SK-N-SH (cell line): ENCODE data around the gene ZNF609. TPM values are rescaled to one million over a fixed set of nuclear protein-coding genes. Genes with fewer than 3 reads are reported as not detected.

Experiments
- CTCF ChIA-PET: fragments of 300-600, 350-600 bp; formaldehyde crosslinking; extraction: SDS; loops from one replicate; lab custom pipeline; 2021; lab: Yijun Ruan, JAX
- POLR2A ChIA-PET: fragments of 350-600 bp; sonication (Branson Sonifier 250); formaldehyde crosslinking; extraction: SDS; loops from one replicate; lab custom pipeline; 2020; ENCODE audit warnings: antibody characterized with exemption, inconsistent platforms; lab: Yijun Ruan, JAX
- DNase-seq: peaks from one replicate; pipeline ENCODE4 v3.0.0; 2012
- H2AFZ ChIP-seq: fragments of 200-600 bp; sonication (generic); 2 replicates; pipeline ENCODE4 v1.8.1; 2016; ENCODE audit warnings: antibody characterized with exemption, mild to moderate bottlenecking, low read depth
- H3F3A ChIP-seq: fragments of 200-600 bp; sonication (generic); replicated peaks from 2 replicates; pipeline ENCODE3; 2016; ENCODE audit warnings: antibody characterized with exemption, mild to moderate bottlenecking; ENCODE audit not compliant: insufficient read depth
- H3K27ac ChIP-seq, 2 experiments: fragments of 200-500 bp in 1 of 2; fragments of 200-600 bp in 1 of 2; sonication (Bioruptor generic) in 1 of 2; sonication (generic), shearing (Covaris generic) in 1 of 2; 2 replicates each; pipeline versions ENCODE4 v1.5.1 to v1.6.1; 2014 to 2016; ENCODE audit warnings: low read depth in 2 of 2, inconsistent platforms in 1 of 2, low read length in 1 of 2, mild to moderate bottlenecking in 1 of 2, mixed read lengths in 1 of 2
- H3K27me3 ChIP-seq: fragments of 200-600 bp; sonication (generic), shearing (Covaris generic); 2 replicates; pipeline ENCODE4 v1.6.1; 2016; ENCODE audit warnings: mixed run types; ENCODE audit not compliant: insufficient read depth
- H3K36me3 ChIP-seq, 2 experiments: fragments of 200-500 bp in 1 of 2; fragments of 200-600 bp in 1 of 2; sonication (Bioruptor generic) in 1 of 2; sonication (generic) in 1 of 2; replicated peaks in 1 of 2; 2 replicates each; pipeline versions ENCODE3 to v1.5.1; 2014 to 2016; ENCODE audit warnings: low read length in 1 of 2, mild to moderate bottlenecking in 1 of 2; ENCODE audit not compliant: insufficient read depth in 2 of 2, control insufficient read depth in 1 of 2
- H3K4me1 ChIP-seq, 2 experiments: fragments of 200-500 bp in 1 of 2; fragments of 200-600 bp in 1 of 2; sonication (Bioruptor generic) in 1 of 2; sonication (generic), shearing (Covaris generic) in 1 of 2; 2 replicates each; pipeline versions ENCODE4 v1.5.1 to v1.6.1; 2014 to 2016; ENCODE audit warnings: low read depth in 1 of 2, low read length in 1 of 2, mixed run types in 1 of 2; ENCODE audit not compliant: insufficient read depth in 2 of 2, control insufficient read depth in 1 of 2
- H3K4me2 ChIP-seq: fragments of 200-600 bp; sonication (generic), shearing (Covaris generic); 2 replicates; pipeline ENCODE4 v1.6.1; 2017; ENCODE audit warnings: mixed run types
- H3K4me3 ChIP-seq, 2 experiments: fragments of 200-500 bp in 1 of 2; fragments of 200-600 bp in 1 of 2; sonication (Bioruptor generic) in 1 of 2; sonication (generic), shearing (Covaris generic) in 1 of 2; 2 replicates each; pipeline versions ENCODE4 v1.5.1 to v1.8.1; 2014 to 2016; ENCODE audit warnings: low read depth in 2 of 2, inconsistent platforms in 1 of 2, low read length in 1 of 2, mild to moderate bottlenecking in 1 of 2, mixed read lengths in 1 of 2, moderate library complexity in 1 of 2
- H3K79me2 ChIP-seq: fragments of 200-600 bp; sonication (generic); 2 replicates; pipeline ENCODE4 v1.8.1; 2017; ENCODE audit warnings: mild to moderate bottlenecking; ENCODE audit not compliant: insufficient read depth
- H3K9ac ChIP-seq: fragments of 200-600 bp; sonication (generic); 2 replicates; pipeline ENCODE4 v1.6.1; 2017; ENCODE audit warnings: mixed run types
- H3K9me2 ChIP-seq: fragments of 200-600 bp; sonication (generic); 2 replicates; pipeline ENCODE4 v1.6.1; 2017; ENCODE audit warnings: mixed run types
- H3K9me3 ChIP-seq: fragments of 200-600 bp; sonication (generic); 2 replicates; pipeline ENCODE4 v1.6.1; 2017; ENCODE audit warnings: mixed run types, mild to moderate bottlenecking, moderate library complexity
- H4K20me1 ChIP-seq: fragments of 200-600 bp; sonication (generic); 2 replicates; pipeline ENCODE4 v1.6.1; 2017; ENCODE audit warnings: mild to moderate bottlenecking, mixed run types; ENCODE audit not compliant: insufficient read depth
- CHD2 ChIP-seq: fragments of 150-350 bp; IDR thresholded peaks from 2 replicates; pipeline ENCODE4 v1.6.1; 2018; ENCODE audit warnings: low read length; ENCODE audit not compliant: partially characterized antibody
- CTCF ChIP-seq: fragments of 200-600 bp; sonication (generic); IDR thresholded peaks from 2 replicates; pipeline ENCODE4 v1.6.1; 2017; ENCODE audit warnings: antibody characterized with exemption, mild to moderate bottlenecking, moderate library complexity
- ELF1 ChIP-seq: IDR thresholded peaks from 2 replicates; pipeline ENCODE4 v1.4.0; 2012
- EP300 ChIP-seq, 2 experiments: IDR thresholded peaks; 2 replicates each; pipeline versions ENCODE4 v1.4.0 to v1.6.1; 2012; ENCODE audit warnings: borderline replicate concordance in 1 of 2, low read depth in 1 of 2, low read length in 1 of 2
- EZH2phosphoT487 ChIP-seq: fragments of 200-600 bp; sonication (generic); IDR thresholded peaks from 2 replicates; pipeline ENCODE4 v1.6.1; 2017; ENCODE audit warnings: low read depth, mixed run types, mild to moderate bottlenecking, antibody characterized with exemption, moderate library complexity, borderline replicate concordance
- FOSL2 ChIP-seq: IDR thresholded peaks from 2 replicates; pipeline ENCODE4 v1.4.0; 2012; ENCODE audit warnings: low read depth, mild to moderate bottlenecking, moderate library complexity, borderline replicate concordance
- FOXJ3 ChIP-seq: sonication (generic); formaldehyde crosslinking; IDR thresholded peaks from 2 replicates; pipeline ENCODE4 v1.5.1; 2020; ENCODE audit warnings: mild to moderate bottlenecking, missing genetic modification reagents
- GATA2 ChIP-seq: sonication (generic); formaldehyde crosslinking; IDR thresholded peaks from 2 replicates; pipeline ENCODE4 v1.5.0; 2020; ENCODE audit warnings: mild to moderate bottlenecking, missing genetic modification reagents
- IRF3 ChIP-seq: fragments of 150-350 bp; IDR thresholded peaks from 2 replicates; pipeline ENCODE4 v1.6.1; 2016; ENCODE audit warnings: mild to moderate bottlenecking, low read depth, low read length
- MEF2A ChIP-seq: IDR thresholded peaks from 2 replicates; pipeline ENCODE4 v1.4.0; 2012; ENCODE audit warnings: low read depth, borderline replicate concordance
- NFIC ChIP-seq: IDR thresholded peaks from 2 replicates; pipeline ENCODE4 v1.4.0; 2012; ENCODE audit warnings: borderline replicate concordance
- NRF1 ChIP-seq: IDR thresholded peaks from 2 replicates; pipeline ENCODE4 v1.6.1; 2012; ENCODE audit warnings: low read depth, mild to moderate bottlenecking, low read length
- POLR2AphosphoS5 ChIP-seq: IDR thresholded peaks from 2 replicates; pipeline ENCODE4 v1.6.1; 2012; ENCODE audit warnings: low read depth, low read length
- RAD21 ChIP-seq: IDR thresholded peaks from 2 replicates; pipeline ENCODE4 v1.6.1; 2012; ENCODE audit warnings: mild to moderate bottlenecking, low read length
- RCOR1 ChIP-seq: fragments of 150-350 bp; IDR thresholded peaks from 2 replicates; pipeline ENCODE4 v1.6.1; 2017; ENCODE audit warnings: antibody characterized with exemption, low read length
- REST ChIP-seq: IDR thresholded peaks from 2 replicates; pipeline ENCODE4 v1.6.1; 2012; ENCODE audit warnings: mild to moderate bottlenecking, low read depth, low read length, moderate library complexity
- RXRA ChIP-seq: IDR thresholded peaks from 2 replicates; pipeline ENCODE4 v1.4.0; 2012; ENCODE audit warnings: low read depth, mild to moderate bottlenecking, borderline replicate concordance
- SIN3A ChIP-seq: IDR thresholded peaks from 2 replicates; pipeline ENCODE4 v1.6.1; 2012; ENCODE audit warnings: low read depth, mild to moderate bottlenecking, low read length, moderate library complexity, borderline replicate concordance
- SMC3 ChIP-seq: IDR thresholded peaks from 2 replicates; pipeline ENCODE4 v1.6.1; 2012; ENCODE audit warnings: low read depth, low read length, improper control_type of control experiment
- TEAD4 ChIP-seq: IDR thresholded peaks from 2 replicates; pipeline ENCODE4 v1.4.0; 2012; ENCODE audit warnings: mild to moderate bottlenecking, borderline replicate concordance; ENCODE audit not compliant: insufficient read depth
- USF1 ChIP-seq: IDR thresholded peaks from 2 replicates; pipeline ENCODE4 v1.4.0; 2012; ENCODE audit warnings: low read depth, borderline replicate concordance
- ZBTB33 ChIP-seq: IDR thresholded peaks from 2 replicates; pipeline ENCODE4 v1.4.0; 2012; ENCODE audit warnings: low read depth, borderline replicate concordance
- WGBS: methylation state at CpG from one replicate; pipeline ENCODE4 v1.1.6; 2017; ENCODE audit warnings: low lambda C conversion rate; 5-methylcytosine and 5-hydroxymethylcytosine counted together
- polyA plus RNA-seq, 3 experiments: library from polyadenylated mRNA; depleted of rRNA; stranded (reverse); fragments of >200 nt; gene quantifications; 2 replicates each; pipeline ENCODE4 v1.2.3, GENCODE V29; 2012

The ZNF609 gene
- polyA plus RNA-seq, 1 of the 3 experiments (the other 2 are of a cell fraction), result 12.6 TPM

GRCh38 chr15:64731012-64731804 lies 270.8 kb downstream of the ZNF609 start:
- no peaks in the 10 kb centered on the region for H3K9me2 ChIP-seq
- no peak overlapping the region for H2AFZ ChIP-seq
- TF ChIP-seq FOXJ3 (no peak), RCOR1 (no peak), POLR2AphosphoS5 (no peak), EP300 (IDR thresholded peaks at IDR 0.05; ENCODE audit: borderline replicate concordance in 1 of 2, low read depth in 1 of 2, low read length in 1 of 2) (no peak), NFIC (peak; percentile 10; the same call in 1 of the 2 replicates), REST (no peak), ZBTB33 (no peak), ELF1 (no peak), RAD21 (peak; percentile 97), RXRA (no peak), NRF1 (no peak), CTCF (peak; percentile 88), SMC3 (peak; percentile 89), MEF2A (no peak), SIN3A (no peak), USF1 (no peak), EZH2phosphoT487 (no peak), TEAD4 (no peak), GATA2 (CRISPR knock-in tag) (no peak), IRF3 (no peak), FOSL2 (no peak), CHD2 (no peak)
- H3K9ac ChIP-seq, result no peak overlapping the region
- no peak overlapping the region for H3K4me2 ChIP-seq
- no peaks in the 10 kb centered on the region for H3K79me2 ChIP-seq
- H3K27me3 ChIP-seq, result no peaks in the 10 kb centered on the region
- no peaks in the 10 kb centered on the region for H3K9me3 ChIP-seq
- H3K4me3 ChIP-seq, result no peak overlapping the region
- no peaks in the 10 kb centered on the region for H4K20me1 ChIP-seq
- ChIA-PET POLR2A (no interaction called here), CTCF (interaction anchor here (0.6 to 10.9 kb wide), 53 partner anchors 9 to 525 kb away, joined by 3 to 513 read pairs (median 4); partner anchors contain the start of genes PIF1 and TRIP4)
- H3K4me1 ChIP-seq, result peaks cover 0 to 7% of the 10 kb centered on the region in 2 experiments; a peak in 1 of 4 replicates
- 29% methylated on average over 12 of the region's 16 CpGs for WGBS
- H3K36me3 ChIP-seq, result no peaks in the 10 kb centered on the region
- peak; percentile 81 for DNase-seq
- H3F3A ChIP-seq, result no peaks in the 10 kb centered on the region
- H3K27ac ChIP-seq, result no peak overlapping the region
